Measurements from ENCODE around the gene RNF157.

The RNF157 gene

GRCh38 chr17:76200354-76200753 lies 39.9 kb downstream of the RNF157 start:
- no peak overlapping the region for H3K4me3 ChIP-seq (ENCODE audit: low read depth, low read length)
- DNase-seq (ENCODE audit: low read depth): no peak
- TF ChIP-seq CTCF (IDR thresholded peaks at IDR 0.05; ENCODE audit: low read depth, low read length, missing control alignments): no peak

- no peak for DNase-seq (ENCODE audit: low read depth)
- no peak overlapping the region for H3K4me3 ChIP-seq (ENCODE audit: low read depth, low read length)
- TF ChIP-seq CTCF (IDR thresholded peaks at IDR 0.05; ENCODE audit: low read depth, low read length, missing control alignments): no peak
These were observed 40.8 kb downstream of the RNF157 start for GRCh38 chr17:76199469-76199868.

- no peak for TF ChIP-seq CTCF (IDR thresholded peaks at IDR 0.05; ENCODE audit: low read depth, low read length, missing control alignments)
- no peak for DNase-seq (ENCODE audit: low read depth)
- H3K4me3 ChIP-seq (ENCODE audit: low read depth, low read length): no peak overlapping the region
These were observed 41.6 kb downstream of the RNF157 start for GRCh38 chr17:76198702-76199101.

- no peak overlapping the region for H3K4me3 ChIP-seq (ENCODE audit: low read depth, low read length)
- no peak for DNase-seq (ENCODE audit: low read depth)
- TF ChIP-seq CTCF (IDR thresholded peaks at IDR 0.05; ENCODE audit: low read depth, low read length, missing control alignments): no peak
These were observed 42.4 kb downstream of the RNF157 start for GRCh38 chr17:76197911-76198310.

GRCh38 chr17:76196675-76197074 lies 43.6 kb downstream of the RNF157 start:
- no peak for DNase-seq (ENCODE audit: low read depth)
- H3K4me3 ChIP-seq (ENCODE audit: low read depth, low read length): no peak overlapping the region
- no peak for TF ChIP-seq CTCF (IDR thresholded peaks at IDR 0.05; ENCODE audit: low read depth, low read length, missing control alignments)

- H3K4me3 ChIP-seq (ENCODE audit: low read depth, low read length): no peak overlapping the region
- no peak for TF ChIP-seq CTCF (IDR thresholded peaks at IDR 0.05; ENCODE audit: low read depth, low read length, missing control alignments)
- no peak for DNase-seq (ENCODE audit: low read depth)
These were observed 44.8 kb downstream of the RNF157 start for GRCh38 chr17:76195281-76196096.

GRCh38 chr17:76193591-76193990 lies 46.7 kb downstream of the RNF157 start:
- DNase-seq (ENCODE audit: low read depth): no peak
- no peak overlapping the region for H3K4me3 ChIP-seq (ENCODE audit: low read depth, low read length)
- no peak for TF ChIP-seq CTCF (IDR thresholded peaks at IDR 0.05; ENCODE audit: low read depth, low read length, missing control alignments)

All from GM12864 (cell line).